Measurements from ENCODE around the gene MPST.
"Not testable (repeated sequence)": the region's sequence is repeated elsewhere in the genome, so short reads cannot be mapped to it uniquely, and the experiment has no call there.

MPST gene

GRCh38 chr22:37019309-37020191, at the start of gene MPST, which contains the start of gene TST:
Gene MPST (plus strand): TSS chr22:37019742. CDS start chr22:37019837, 95 bp downstream.
Gene TST (minus strand): TSS chr22:37019447. CDS start chr22:37018732, 715 bp downstream.
- peak; percentile 50 for DNase-seq
- ATAC-seq, result peak; percentile 66

GRCh38 chr22:36971341-36972125, 48.0 kb upstream of the MPST start:
- no peak for ATAC-seq
- no peak for DNase-seq

- DNase-seq (no peak), ATAC-seq (no peak)
These were observed 42.9 kb upstream of the MPST start for GRCh38 chr22:36976606-36977005.

DNA sequence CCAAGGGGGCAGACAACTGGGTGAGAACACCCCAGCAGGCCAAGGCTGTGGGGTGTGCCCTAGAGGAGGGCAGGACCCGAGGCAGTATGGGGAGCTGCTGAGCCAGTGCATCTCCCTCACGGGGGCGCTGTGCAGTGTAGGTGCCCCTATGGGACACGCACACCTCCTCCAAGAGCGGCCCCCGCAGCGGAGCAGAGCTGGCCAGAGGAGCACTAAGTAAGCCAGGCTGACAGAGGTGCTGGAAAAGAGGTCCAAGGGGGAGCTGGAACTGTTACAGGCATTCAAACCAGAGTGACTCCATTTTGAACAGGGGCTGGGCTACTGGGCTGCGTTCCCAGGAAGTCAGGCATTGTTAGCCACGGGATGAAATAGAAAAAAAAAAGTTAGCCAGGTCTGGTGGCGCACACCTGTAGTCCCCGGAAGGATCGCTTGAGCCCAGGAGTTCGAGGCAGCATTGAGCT, 42.1 kb upstream of the MPST start:
- ATAC-seq (peak; percentile 97), DNase-seq (peak; percentile 90)

DNA sequence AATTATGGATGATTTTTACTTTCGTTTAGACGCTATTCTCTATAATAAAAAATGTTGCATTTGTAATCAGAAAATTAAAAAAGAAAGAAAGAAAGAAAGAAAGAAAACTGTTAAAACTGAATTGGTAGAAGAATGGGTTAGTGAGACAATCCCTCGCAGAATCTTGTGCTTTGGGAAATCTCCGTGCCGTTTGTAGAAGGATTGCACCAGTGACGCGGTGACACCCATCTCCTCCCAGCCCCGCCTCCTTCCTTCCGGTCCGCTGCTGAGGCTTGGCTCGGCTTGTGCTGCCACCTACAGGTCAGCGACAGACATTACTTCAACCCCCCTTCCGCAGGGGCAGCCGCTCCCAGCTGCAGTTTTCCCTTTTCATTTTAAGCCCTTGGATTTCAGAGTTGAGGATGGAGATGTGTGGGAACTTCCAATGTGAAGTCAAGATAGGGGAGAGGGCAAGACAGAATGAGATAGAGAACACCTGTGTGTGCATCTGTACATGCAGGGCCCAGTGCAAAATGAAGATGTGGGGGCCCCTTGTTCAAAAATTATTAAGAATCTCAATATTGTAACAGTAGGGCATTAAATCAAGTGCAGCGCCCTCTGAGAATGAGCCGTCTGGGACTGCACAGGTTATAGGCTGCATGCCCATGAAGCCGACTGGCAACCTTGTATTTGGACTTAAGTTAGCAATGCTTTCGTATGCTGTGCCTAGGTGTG, 41.4 kb upstream of the MPST start:
- peak; percentile 92 for DNase-seq
- ATAC-seq, result peak; percentile 77

- DNase-seq, result no peak
- no peak for ATAC-seq
These were observed 40.3 kb upstream of the MPST start for GRCh38 chr22:36979016-36979910.

- ATAC-seq, result no peak
- DNase-seq, result no peak
These were observed 38.2 kb upstream of the MPST start for GRCh38 chr22:36981247-36981775.

DNA sequence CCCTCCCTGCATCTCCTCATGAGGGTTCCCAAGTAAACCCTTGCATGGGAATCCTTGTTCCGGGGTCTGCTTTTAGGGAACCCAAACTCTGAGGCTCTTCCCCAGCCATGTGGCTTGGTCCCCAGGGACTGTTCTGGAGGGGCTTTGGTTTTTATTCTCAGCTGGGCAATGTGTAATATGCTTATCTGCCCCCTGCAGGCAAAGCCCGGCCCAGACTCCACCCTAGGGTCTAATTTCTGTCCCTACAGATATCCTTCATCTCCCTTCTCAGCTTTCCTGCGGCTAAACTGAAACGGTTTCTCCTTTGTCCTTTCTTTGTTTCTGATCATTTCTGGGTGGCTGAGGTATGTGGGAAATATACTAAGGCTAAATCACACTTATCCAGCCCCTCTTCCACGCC, 37.4 kb upstream of the MPST start:
- ATAC-seq (no peak), DNase-seq (no peak)

- DNase-seq, result no peak
These were observed 34.2 kb upstream of the MPST start for GRCh38 chr22:36985211-36985889.

GRCh38 chr22:36986242-36986821, 33.2 kb upstream of the MPST start:
- ATAC-seq (peak; percentile 40), DNase-seq (peak; percentile 61)

More at GRCh38 chr22:36985211-36985889, 34.2 kb upstream of the MPST start:
- no peak for ATAC-seq

DNA sequence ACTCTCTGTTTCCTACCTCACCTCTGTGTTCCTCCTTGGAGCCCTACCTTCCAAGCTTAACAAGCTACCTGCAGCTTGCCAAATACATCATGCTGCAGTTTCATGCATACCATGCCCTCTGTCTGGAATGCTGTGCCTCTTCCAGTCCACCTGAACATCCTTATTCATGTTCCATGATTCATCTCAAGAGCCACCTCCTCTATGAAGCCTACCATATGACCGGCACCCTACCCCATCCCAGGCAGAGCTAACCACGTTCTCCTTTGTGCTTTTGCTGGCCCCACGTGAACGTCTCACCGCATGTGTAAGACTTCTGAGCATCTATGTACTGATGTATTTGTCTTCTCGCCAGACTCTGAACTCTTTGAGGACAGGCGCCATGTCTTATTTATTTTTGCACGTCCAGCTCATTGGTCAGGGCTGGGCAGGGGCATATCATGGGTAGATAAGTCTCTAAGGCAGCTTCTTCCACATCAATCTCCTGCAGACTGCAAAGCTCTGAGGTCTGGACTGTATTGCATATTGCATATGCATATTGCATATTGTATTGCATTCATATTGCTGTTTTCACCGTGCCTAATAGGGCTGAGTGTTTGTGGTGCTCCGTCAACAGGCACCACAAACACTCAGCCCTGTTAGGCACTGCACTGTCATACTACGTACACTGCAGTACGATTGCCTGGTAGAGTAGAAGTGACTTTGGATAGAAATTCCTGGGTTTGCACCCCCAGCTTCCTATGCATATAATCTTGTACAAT, 31.3 kb upstream of the MPST start:
- ATAC-seq, result no peak
- no peak for DNase-seq

DNA sequence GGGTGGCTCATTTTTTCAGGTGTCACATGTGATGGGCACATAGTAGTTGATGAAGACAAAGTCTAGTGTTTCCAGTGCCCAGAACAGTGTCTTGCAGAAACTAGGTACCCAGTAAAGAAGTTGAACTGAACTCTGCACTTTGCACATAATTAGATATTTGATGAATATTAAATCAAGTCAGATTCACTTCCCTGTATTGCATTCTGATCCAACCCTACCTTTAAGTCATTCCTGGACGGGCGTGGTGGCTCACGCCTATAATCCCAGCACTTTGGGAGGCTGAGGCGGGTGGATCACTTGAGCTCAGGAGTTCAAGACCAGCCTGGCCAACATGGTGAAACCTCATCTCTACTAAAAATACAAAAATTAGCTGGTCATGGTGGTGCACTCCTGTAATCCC, 30.5 kb upstream of the MPST start:
- not testable (repeated sequence) for ATAC-seq, DNase-seq

DNA sequence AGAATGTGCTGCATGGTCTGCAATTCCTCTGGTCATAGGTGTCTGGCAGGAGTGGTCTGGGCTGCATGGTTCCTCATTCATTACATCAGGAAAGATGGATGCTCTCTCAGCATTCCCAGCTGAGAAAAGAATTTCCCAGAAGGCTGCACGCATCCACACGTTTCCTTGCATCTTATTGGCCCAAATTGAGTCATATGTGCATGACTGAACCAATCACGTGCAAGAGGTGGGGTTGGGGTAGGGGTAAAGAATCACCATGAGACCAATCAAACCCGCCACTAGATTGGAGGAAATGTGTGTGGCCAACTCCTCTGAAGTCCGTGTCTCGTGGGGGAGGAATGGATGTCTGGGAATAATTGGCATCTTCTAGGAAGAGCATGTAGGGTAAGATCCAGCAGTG, 29.1 kb upstream of the MPST start:
- DNase-seq, result no peak
- ATAC-seq, result no peak

GRCh38 chr22:36991206-36991605, 28.3 kb upstream of the MPST start:
- ATAC-seq, result no peak
- DNase-seq, result no peak

DNA sequence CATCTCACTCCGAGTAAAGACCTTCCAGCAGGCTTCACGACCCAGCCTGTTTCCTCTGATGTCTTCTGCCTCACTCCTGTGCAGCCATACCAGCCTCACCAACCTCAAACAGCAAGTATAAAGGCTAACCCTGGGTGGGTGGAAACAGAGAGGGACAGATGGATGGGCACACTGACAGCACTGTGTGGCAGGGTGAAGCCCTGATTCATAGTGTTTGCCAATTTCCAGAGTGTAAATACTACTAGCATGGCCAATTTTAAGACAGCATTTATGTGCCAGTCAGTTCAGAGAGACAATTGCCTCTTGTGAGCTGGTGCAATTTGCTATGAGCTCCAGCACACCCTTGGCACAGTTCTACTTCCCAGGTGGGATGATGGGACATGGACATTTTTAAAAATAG, 21.8 kb upstream of the MPST start:
- DNase-seq (no peak), ATAC-seq (no peak)

DNA sequence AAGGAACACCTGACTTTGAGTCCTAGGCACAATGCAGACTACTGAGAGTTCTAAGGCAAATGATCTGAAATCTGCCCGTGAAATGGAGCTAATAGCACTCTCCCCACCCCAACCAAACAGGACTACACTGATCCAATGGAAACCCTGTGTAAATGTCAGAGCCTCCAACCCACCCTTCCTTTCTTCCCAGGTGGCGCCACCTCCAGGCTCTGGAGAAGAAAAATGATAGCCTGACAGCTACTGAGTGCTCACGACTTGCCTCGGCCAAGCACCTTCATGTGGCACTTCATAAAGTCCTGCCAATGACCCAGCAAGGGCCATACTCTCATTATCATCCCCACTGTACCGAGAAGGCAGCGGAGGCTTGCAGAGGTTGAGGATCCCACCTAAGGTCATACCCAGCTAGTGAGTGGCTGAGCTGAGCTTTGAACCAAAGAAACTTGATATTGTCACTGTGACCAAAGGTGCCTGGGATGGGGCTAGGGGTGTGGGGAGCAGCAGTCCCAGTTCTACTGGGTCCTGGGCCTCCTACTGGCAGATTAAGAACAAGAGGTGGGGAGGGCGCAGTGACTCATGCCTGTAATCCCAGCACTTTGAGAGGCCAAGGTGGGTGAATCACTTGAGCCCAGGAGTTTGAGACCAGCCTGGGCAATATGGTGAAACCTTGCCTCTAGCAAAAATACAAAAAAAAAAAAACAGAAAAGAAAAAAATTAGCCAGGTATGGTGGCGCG, 20.8 kb upstream of the MPST start:
- DNase-seq, result no peak
- peak; percentile 45 for ATAC-seq

GRCh38 chr22:36999463-36999862, 20.1 kb upstream of the MPST start:
- DNase-seq (no peak), ATAC-seq (no peak)
